GM21390 (cell line): ENCODE measurements around the gene PANK4.

Experiments used
- ATAC-seq: cut with Tn5 transposase; IDR thresholded peaks from one replicate; pipeline ENCODE4 v1.9.1; 2021; ENCODE audit not compliant: unreplicated experiment

The PANK4 gene

DNA sequence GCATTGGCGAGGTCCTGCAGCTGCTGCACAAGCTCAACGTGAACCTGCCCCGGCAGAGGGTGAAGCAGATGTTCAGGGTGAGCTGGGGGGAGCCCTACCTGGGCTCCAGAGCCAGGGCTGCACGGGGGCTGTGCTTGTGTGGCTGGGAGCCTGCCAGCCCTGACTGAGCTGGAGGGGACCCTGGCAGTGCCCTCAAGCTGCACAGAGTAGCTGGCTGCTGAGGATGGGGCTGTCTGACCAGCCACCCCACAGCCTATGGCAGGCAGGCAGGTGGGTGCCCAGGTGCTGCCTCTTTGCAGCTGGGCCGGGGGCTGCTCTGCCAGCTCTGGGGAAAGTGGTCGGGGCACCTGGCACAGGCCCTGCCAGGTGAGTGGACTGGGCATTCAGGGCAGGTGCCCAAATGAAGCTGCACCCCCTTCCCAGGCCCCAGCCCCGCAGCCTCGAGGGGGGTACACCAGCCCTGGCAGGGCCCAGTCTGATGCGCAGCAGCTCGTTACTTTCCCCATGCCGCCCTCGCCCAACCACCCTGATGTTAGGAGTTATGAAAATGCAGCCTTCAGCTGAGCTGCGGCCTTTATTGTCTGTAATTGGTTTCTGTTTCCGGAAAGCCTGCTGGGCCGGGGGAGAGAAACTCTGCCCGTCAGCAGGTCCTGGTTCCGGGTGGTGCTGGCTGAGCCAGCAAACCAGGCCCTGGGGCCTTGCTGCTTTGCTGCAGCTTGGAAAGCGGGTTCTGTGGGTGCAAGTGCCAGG lies 46.0 kb downstream of the PANK4 start:
- no peak for ATAC-seq

DNA sequence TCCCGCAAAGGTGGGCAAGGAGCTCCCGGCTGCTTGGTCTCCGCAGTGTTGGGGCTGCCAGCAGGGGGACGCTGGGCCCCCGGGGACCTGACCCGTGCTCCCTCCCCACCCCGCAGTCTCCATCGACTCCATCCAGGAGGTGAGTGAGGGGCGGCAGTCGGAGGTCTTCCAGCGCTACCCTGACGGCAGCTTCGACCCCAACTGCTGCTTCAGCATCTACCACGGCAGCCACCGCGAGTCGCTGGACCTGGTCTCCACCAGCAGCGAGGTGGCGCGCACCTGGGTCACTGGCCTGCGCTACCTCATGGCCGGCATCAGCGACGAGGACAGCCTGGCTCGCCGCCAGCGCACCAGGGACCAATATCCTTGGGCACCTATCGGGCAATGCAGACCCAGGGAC lies 46.8 kb downstream of the PANK4 start:
- no peak for ATAC-seq

DNA sequence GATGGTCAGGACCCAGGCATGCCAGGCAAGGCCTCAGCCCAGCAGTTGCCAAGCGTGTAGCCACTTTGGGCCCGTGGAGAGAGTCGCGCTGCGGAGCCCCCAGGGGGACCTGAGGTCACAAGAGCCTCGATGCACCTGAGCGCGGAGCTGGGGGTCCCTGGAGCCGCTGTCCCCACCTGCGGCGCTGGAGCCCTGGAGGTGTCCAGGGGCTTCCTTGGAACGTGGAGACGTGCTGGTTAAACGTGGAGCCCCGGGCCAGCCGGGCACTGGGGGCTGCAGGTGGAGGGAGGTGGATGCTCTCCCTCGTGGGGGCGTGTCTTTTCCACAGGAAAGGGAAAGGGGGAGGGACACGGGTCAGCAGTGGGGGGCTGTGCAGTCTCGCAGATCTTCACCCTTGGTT lies 47.2 kb downstream of the PANK4 start:
- no peak for ATAC-seq

DNA sequence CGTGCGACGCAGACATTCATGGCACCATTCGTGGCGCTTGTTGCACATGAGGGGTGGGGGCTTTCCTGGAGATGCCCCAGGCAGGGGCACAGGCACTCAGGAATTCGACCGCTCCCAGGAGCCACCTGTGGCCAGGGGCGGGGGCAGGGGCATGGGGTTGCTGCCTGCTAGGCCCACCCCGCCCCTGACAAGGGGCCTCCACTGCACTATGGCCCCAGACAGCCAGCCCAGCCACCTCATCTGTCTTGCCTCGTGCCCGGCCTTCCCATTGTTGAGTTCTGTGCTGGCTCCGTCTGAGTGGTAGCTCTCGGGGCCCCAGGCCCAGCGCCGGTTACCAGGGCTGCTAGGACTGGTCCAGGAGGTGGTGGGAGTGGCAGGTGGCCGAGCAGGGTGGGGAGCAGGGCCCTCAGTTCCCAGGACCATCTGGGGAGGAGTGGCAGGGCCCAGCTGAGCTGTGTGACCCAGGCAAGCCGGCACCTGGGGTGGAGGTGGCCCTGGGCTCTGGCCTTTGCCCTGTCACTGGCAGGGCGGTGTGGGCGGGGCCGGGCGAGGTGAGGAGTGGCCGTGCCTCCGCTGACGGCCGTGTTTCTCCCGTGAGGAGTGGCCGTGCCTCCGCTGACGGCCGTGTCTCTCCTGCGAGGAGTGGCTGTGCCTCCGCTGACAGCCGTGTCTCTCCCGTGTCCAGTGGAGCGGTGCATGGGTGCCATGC lies 48.5 kb downstream of the PANK4 start:
- ATAC-seq: no peak

DNA sequence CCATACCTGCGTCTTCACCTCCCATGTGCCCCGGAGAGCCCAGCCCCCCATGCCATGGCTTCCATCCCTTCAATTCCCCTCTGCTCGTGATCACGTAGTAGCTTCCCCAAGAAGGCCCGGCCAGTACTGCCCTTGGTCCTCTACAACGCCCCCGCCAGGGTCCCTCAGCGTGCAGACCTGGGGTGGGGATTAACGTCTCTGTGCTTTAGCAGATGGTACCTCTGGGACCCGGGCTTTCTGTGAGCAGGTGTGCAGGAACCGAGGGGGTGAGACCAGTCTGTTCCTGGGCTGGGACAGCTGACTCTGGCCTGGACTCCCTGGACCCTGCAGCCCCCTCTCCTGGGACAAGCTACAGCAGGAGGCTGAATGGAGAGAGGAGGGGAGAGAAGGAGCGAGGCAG lies 49.1 kb downstream of the PANK4 start:
- no peak for ATAC-seq

DNA sequence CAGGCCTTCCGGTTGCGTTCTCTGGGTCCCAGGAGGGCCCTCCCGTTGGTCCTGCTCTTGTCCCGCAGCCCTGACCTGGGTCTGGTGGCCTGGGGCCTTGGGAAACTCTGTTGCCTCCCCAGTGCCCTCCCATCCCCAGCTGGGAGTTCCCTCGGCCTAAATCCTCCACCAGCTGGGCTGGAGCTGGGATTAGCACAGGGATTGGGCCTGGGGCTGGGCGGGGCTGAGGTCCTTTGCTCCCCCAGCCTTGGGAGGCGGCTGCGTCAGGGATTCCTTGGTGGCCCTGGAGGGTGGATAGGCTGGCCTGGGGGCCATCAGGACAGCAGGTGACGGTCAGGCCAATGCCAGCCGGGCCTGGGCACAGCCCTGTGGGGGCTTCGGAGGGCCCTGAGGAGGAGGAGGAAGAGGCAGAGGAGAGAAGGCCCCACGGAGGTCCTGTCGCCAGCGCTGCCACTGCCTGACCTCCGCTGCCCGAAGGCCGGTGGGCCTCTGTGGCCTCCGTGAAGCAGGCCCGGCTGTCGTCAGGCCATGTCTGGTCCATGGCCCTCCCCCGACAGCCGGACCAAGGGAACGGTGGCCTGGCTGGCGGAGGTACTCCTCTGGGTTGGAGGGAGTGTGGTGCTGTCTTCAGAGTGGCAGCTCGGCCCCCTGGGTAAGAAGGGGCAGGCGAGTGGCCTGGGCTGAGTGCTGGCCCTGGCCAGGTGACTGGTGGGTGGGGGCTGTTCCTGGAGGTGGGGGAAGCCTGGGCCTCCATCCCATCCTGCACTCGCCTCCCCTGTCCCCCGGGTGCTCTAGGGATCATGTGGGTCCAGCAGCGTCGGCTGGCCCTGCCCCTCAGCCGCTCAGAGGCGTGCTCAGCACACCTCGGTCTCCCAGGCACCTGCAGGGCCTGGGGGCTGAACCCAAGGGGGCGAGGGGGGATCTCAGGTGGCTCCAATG lies 50.1 kb downstream of the PANK4 start, which contains the start of gene PLCH2:
TSS of gene PLCH2 (plus strand) at position 229 of the 939 bp plus-strand sequence. CDS start at position 529, 300 bp downstream.
- no peak for ATAC-seq

DNA sequence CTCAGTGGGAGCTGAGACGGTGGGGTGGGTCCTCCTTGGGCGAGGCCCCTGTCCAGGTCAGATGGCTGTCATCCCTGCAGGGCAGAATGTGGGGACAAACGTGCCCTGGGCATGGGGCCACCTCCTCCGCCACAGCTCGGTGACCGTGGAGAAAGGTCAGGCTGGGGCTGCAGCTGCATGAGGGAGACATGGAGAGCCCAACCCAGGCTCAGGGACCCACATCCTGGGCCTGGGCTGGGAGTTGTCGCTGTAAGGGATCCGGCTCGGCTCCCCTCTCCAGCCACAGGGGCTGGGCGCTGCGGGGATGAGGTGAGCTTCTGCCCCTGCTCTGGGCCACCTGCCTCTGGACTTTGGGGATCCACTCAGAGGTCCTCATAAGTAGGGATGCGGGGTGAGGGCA lies 50.8 kb downstream of the PANK4 start:
- ATAC-seq: no peak

DNA sequence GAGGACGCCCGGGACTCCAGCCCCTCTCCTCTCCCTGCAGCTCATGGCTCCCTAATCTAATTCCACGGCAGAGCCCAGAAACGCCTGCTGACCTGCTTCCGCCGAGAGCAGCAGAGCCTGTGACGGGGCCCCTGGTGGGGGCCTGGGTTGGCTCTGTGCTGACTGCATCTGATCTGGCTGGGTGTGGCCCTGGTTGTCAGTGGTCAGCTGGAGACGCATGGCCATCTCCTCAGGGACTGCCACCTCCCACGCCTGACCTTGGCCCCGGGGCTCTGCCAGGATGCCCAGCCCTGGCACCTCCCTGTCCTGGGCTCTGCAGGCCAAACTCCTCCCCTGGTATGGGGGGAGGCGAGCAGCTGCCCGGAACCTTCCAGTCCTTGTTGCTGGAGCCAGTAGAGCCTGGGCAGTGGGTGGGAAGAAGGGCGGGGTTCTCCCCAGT lies 51.4 kb downstream of the PANK4 start:
- ATAC-seq: no peak

DNA sequence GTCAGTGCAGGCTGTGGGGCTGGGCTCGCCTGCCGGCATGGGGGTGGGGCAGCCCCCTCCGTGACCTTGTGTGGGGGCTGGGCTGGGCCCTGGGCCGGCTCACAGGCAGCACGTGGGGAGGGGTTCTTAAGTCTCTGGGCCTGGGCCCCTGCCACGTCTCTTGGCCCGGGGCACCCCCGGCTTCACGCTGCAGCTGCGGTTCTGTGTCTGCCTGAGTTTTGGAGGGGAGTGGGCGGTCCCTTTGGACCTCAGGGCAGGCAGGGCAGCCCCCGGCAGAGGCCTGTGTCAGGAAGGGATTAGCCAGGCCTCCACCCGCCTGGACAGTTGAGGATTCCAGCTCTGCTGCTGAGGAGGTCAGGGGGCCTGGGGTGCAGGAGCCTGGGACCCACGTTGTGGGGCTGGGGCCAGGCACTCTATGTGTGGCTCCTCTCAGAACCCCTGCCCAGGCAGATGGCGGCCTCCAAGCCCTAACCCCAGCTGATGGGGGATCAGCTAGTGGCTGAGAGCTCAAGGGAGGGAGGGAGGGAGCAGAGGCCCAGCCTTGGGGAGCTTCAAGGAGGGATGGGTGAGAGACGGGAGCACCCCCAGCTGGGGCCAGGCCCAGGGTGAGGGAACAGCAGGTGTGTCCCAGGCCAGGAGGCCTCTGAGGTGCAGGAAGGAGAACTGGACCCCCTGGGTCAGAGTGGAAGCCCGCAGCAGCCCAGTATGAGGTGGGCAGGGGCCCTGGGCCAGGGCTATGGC lies 52.1 kb downstream of the PANK4 start:
- ATAC-seq: no peak

DNA sequence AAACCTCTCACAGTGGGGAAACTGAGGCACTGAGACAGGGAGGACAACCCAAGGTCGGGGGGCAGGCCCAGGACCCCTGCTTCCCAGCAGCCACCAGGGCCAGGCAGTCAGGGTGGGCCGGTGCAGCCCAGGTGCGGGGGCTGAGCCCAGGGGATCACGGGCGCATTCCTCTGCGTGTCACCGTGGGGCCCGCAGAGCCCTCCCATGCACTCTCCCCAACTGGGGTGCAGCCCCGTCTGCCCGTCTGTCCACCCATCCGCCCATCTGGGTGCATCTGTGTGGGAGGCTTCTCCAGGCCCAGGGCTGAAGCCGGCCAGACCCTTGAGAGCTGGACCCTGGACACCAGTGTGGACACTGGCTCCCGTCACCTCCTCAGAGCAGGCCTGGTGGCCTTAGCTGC lies 53.2 kb downstream of the PANK4 start:
- no peak for ATAC-seq

DNA sequence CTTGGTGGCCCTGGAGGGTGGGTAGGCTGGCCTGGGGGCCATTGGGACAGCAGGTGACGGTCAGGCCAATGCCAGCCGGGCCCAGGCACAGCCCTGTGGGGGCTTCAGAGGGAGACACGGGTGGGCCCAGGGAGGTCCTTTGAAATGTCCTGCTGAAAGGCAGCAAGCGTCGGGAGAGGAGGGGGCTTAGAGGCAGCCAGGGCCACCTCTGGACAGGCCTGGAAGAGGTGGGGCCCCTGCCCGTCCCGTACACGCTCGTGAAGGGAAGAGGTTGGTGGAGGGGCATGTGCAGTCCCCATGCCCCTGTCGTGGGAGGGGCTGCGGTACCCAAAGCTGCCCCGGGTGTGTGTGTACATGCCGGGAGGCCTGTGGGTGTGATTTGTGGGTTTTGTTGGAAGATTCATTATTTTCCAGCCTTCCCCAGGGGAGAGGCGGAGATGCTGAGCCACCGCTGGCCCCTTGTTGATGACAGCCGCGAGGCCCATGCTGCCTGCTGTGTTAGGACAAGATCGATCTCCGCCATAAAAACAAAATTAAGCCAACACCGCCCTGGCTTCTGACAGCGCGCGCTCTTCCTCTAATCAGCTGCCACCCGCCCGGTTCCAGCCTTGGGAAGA lies 53.7 kb downstream of the PANK4 start:
- ATAC-seq: no peak

DNA sequence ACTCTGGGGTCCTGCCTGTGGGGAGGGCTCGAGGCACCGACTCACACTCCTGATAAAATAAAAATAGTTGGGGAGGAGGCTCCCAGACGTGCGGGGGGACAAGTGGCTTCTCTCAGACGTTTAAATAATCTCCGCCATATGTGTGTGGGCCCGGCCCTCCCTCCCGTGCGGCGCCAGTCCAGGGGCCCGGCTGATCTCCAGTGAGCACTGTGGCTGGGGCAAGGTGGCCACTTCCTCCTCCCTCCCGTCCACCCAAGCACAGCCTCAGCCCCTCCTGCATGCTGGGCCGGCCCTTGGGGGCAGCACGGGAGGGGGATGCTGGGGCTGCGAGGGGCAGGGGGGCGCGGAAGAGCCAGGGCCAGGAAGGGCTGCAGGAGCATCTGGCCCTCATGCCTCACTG lies 54.3 kb downstream of the PANK4 start:
- no peak for ATAC-seq

DNA sequence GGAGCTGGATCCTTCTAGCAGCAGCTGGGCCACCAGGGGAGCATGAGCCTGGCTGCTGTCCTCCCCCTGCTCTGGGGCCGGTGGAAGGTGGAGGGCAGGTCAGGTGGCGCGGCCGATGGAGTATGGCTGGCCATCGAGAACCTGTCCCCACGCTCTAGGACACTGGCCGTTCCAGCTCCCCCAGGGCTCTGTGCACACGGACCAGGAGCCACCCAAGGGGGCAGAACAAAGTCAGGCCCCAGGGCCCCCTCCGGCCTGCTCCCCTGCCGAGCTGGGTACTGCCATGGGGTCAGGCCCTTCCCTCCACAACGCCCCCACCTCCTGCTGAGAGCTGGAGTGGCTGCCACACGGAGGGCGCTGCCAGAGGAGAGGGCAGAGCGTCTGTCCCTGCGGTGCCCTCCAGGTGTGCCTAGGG lies 54.8 kb downstream of the PANK4 start:
- no peak for ATAC-seq

DNA sequence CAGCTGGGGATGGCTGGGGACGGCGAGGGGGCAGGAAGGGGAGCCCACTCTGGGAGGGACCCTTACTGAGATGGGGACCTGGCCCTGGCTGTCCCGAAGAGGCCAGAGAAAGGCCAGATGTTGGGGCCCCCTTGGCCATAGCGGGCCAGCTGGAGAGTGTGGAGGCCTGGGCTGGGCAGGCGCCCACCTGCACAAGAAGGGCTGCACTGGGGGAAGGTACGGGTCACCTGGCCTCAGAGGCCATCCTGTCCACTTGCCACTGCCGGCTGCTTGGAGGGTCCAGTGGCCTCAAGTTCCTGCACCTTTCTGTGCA lies 55.3 kb downstream of the PANK4 start:
- no peak for ATAC-seq

DNA sequence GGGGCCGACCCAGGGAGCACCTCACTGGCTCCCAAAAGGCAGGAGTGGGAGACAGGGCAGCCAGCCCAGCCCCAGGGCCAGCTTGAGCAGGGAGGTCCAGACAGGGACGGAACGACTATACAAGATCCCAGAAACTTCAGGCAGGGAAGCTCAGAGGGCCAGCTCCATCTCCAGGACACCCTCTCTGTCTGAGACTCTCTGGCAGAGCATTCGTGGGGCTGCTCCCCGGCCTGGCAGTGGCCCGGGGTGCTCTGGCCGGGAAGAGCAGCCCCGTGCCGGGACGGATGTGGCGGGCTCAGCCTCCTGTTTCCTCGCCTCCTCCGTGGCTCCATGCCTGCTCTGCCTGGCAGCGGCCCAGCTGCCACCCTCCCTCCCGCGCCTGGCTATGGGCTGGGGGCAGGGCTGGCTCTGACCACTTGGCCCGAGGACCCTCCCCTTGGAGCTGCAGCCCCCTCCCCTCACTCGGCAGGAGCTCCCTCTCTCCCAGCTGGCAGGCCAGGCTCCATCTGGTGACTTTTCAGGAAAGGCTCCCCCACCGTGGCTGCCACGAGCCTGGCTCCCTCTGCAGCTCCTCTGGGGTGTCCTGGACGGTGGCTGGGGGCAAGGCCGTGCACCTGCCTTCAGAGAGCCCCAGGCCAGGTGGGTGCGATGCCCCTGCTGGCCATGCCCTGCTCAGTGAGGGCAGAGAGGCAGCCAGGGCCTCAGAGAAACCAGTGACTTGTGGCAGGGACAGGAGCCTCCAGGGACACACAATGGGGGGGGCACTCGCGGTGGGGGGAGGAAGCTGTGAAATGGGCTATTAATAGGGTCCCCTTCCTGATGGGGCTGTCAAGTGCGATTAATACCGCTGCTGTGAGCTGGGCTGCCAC lies 55.9 kb downstream of the PANK4 start:
- ATAC-seq: no peak

DNA sequence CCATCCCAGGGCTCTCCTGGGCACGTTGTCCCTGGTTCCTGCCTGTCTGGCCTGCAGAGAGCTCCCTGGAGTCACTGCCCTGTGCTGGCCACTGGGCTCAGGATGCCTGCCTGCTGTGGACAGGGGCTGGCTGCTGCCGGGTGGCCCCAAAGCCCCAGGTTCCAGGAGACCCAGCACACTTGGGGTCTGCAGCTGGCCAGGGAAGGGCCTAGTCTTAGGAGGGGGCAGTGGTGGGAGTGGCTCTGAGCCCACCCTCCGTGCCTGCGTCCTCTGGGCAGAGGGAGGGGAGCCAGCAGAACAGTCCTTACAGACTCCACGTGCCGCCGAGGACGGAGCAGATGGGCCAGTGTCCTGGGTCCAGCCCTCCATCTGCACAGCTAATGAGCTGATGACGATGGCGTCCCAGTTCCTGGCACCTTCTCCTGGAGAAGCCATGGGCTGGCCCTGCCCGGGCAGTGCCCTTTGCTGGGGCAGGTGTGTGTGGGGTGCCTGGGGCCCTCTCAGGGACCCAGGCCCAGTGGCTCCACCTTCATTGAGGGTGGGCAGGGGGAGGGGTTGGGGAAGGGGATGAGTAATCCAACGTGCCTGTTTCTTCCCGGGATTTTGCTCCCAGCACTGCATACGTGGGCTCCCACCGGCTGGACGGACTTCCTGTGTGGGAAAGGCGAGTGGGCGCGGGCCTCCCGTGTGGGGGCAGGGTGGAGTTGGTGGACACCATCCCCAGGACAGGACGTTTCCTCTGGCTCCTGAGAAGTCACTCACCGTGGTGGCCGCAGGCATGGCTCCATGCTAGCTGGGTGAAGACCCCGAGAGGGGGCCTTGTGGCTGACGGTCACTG lies 57.1 kb downstream of the PANK4 start:
- ATAC-seq: no peak

DNA sequence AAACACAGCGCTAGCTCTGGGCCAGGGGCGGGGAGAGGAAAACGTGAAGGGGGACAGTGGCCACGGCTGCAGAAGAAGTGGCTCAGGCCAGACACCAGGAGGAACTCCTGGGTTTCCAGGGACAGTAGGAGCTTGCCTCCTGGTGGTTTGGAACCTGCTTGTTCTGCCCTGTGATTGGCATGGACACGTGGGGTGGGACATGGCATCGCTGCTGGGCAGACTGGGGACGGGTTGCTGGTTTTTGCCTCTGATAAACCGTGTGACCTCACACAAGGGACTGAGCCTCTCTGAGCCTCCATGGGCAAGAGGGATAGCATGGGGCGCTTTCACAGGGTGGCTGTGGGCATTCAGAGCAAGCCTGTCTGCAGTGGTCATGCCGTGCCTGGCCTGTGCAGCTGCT lies 57.9 kb downstream of the PANK4 start:
- no peak for ATAC-seq

DNA sequence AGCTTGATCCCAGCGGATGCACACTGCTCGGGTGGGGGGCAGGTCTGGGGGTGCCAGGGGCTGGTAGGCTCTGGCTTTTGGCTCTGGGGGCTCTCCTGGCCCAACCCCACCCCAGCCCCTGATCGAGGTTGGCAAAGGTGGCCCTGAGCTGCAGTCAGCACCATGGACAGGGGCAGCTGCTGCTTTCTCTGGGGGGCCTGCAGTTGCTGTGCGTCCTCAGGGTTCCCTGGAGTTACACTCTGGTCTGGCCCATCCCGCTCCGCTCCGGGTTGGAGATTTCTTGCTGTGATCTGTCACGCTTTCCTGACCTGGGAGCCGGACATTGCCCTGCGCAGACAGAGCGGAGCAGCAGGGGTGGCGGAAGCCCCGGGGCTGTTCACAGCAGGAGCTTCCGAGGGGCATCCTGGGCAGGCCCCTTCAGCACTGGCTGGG lies 58.3 kb downstream of the PANK4 start:
- ATAC-seq: no peak
